GM19238 (cell line): ENCODE data around the gene ATG16L1.

Source experiments
- DNase-seq: peaks from one replicate; pipeline ENCODE4 v3.0.0; 2011; ENCODE audit warnings: low spot score; ENCODE audit not compliant: insufficient read length

The ATG16L1 gene

DNA sequence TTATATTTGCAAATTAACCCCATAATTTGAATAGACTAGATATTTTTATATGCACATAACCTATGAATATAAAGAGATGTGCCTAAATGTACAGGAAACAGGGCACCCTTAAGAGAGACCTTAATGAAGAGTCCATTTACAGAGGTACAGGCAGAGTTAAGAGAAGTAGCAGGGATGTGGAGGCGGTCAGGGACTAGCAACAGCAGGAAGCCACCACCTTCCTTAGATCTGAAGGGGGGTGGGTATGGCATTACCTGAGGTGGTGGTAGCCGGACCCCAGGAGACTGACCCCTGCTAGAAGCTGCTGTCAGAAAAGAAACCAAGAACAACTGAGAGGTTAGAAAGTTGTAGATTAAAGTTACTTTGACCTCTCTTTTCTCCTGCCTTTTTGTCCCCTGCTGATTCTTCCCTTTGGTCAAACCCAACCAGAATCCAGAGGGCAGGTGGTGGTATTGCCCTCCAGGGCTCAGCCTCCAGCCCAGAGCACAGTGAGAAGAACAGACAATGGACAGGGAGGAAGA, 24.9 kb upstream of the ATG16L1 start:
- no peak for DNase-seq

DNA sequence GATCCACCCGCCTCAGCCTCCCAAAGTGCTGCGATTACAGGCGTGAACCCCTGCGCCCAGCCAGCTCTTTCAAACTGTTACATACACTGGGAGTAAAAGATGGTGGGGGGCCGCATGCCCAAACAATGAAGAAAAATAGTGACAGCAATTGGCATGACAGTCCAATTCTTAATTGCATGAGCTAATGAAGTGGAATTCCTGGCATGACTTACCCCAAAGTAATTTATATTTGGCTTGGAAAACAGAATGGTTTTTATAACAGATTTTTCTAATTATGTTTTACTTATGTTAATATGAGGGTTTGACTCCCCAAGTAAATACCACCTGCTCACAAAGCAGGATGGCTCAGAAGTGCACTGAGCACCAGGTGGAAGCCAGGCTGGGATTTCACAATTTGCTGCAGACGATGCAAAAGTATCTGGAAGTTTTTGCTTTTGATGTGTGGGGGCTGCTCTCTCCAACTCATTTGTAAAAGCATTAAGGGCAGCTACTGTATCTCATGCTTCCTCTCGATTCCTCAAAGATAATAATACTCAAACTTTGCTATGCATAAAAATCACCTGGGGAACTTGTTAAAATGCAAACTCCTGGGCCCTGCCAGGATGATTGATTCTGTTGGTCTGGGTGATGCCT, 24.0 kb upstream of the ATG16L1 start:
- DNase-seq, result no peak

DNA sequence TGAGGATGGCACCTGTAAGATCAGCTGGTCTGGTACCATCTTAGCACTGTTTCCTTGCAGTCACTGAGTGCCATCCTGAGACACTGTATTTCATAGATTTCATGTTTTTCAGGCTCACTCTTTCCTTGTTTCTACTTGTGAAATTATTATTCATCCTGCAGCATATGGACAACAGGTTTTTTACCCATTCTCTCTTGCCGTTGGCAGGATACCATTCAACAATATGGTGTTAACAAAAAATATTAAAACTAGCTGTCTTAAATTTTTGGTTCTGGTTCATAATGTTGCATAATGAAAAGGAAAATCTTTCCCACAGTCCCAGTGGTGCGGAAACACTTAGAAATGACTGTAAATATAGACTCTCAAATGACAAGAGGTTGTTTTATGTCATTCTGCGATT, 23.1 kb upstream of the ATG16L1 start:
- DNase-seq, result no peak

DNA sequence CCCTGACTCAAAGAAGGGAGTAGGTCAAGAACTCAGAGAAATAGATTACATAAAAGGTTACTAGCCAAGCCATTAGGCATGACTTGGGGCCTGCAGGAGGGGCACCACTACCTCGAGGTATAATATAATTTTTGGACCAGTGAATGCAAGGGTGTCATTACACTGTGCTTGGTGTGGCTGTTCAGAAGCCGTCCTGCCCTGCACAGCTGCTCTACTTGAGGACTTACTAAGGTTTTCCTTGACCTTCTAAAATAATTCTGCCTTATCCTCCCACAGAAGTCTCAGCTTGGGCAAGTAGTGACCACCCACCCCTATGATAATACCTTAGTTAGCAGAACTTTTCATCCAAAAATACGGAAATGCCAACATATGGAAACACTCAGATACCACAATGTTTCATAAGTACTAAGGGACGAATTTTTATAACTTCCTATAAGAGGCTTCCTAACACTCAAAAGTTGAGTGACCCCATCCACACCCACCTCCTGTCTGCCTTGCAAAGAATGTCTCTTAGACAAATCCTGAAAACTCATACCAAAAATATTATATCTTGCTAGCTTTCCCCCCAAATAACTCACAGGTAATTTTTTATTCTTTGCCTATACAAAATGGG, 17.7 kb upstream of the ATG16L1 start:
- DNase-seq, result no peak

DNA sequence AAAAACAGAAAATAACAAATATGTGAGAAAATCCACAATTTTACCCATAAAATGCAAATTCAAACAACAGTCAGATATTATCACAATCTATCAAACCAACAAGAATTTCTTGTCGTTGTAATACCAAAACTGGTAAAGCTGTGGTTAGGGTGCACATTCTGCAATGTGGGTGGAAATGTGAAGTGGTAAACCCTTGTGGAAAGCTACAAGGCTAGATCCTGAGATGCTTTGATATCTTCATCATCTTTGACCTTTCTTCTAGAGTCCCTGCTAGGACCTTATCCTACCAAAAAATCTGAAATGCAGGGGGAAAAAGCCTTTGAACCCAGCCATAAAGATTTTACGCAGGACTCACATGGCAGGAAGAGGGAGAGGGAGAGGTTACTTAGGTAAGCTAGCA, 17.2 kb upstream of the ATG16L1 start:
- no peak for DNase-seq

DNA sequence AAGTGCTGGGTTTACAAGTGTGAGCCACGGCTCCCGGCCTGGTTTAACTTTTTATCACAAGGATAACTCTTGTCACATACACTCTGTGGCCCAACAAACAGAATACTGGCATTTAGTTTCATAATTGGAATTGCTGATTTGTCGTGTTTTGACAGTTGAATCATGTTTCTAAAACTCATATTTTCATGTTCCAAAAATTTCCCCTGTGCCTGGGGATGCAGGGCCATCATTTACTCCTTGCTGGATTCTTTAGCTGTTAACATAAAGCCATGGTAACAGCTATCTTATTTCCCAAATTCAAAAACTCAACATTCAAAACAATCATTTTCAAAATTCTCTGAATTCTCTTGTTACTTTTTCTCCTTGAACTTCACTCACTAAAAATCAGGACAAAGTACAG, 16.5 kb upstream of the ATG16L1 start:
- DNase-seq, result no peak

DNA sequence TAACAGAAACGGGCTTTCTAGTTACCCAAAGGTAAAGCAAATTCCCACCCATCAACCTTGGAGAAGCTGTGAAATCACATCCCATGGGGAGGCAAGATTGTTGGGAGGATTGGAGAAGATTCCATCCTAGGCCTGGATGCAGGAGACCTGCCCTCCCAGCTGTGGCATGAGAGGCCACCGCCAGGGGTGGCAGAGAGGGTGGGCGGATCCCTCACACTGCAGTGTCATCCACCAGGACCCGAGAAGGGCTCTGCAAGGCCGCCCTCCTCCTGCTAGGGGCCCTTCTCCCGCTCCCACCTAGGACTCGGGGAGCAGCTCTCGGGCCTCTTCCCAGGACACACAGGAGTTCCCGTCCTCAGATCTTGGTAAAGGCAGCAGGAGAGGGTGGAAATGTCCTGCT, 15.5 kb upstream of the ATG16L1 start:
- no peak for DNase-seq

DNA sequence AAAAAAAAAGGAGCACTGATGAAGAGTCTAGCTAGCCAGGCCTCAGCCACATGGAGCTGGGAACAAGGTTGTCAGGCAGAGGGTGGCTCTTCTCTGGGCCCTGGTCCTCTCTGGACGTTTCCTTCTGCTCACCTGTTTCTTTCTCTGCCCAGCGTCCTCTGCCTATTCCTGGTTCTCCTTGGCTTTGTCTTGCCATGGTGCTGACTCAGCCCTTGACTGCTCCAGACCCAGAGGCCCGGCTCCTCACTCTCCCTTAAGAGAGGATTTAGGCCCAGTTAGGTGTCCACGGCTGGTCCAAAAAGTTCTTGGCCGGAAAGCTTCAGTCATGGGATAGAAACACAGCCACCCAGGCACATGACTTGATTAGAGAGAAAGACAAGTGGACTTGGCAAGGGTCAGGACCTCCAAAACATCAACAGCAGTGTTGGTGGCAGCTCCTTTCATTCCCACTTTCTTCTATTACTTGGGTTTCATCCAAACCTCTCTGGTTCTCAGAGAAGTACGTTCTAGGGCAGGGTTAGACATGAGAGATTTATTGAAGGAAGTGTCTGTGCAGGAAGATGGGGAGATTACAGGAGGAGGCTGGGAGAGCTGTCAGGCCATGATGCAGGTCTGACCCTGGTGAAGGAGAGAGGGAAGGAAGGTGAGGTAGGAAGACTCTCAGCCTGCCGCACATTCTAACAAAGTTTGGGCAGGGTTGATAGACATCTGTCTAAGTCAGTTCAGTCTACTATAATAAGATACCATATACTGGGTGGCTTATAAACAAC, 14.5 kb upstream of the ATG16L1 start:
- DNase-seq, result no peak

DNA sequence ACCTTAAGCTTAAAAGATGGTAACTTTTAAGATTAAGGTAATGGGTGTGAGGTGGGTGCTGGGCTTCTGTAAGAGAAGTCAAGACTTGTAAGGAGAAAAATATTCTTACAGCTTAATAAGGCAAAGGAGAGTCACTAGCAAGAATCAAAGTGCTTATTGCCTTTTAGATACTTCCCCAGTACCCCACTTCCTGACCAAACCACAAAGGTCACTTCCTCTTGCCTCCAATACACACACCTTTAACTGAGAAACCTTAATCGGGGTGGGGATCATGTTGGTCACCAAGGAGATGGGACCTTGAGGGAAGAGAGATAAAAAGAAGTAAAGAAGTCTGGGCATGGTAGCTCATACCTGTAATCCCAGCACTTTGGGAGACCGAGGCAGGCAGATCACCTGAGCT, 10.6 kb upstream of the ATG16L1 start:
- no peak for DNase-seq

DNA sequence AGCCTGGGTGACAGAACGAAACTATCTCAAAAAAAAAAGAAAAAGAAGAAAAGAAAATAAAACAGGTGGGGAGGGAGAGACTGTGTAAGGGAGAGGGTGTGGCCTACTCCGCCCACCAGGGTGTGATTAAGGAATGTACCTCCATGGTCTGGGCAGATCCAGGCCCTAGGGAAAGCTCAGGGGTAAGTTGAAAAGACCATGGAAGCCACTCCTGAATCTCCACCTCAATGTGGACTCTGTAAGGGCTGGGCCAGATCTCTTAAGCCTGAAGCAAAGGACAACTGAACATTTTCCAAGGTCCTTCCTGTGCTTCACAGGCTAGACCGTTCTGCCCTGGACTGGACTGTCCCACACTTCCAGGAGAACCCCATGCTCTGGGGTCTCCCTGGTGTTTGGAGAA, 9.7 kb upstream of the ATG16L1 start:
- DNase-seq, result no peak

DNA sequence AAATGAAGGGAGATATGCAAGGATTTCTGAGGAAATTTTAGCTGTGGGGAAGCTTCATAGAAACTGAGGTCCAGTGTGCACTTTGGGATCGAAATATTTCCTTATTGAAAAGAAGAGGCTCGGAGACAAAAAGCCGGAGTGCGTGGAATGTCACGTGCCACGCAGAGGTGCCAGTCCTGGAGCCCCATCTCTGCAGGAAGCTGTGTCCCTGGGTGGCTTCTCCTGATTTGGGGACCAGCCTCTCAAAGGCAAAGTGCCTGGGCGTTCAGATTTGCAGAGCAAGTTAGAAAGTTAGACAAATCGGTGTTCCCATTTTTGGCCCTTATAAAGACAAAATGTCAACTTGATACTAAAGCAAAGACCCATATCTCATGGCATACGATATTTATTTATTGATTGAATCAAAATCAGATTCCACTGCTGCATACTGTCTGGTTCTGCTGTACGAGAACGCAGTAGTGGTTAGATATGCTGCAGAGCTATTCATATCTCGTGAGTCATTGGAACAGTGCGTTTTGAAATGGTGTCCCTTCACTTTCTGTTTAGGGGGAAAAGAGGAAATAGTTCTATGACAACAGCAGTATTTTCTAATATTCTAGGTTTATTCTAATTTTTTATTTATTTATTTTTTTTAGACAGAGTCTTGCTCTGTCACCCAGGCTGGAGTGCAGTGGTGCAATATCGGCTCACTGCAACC, 9.1 kb upstream of the ATG16L1 start:
- DNase-seq, result no peak

DNA sequence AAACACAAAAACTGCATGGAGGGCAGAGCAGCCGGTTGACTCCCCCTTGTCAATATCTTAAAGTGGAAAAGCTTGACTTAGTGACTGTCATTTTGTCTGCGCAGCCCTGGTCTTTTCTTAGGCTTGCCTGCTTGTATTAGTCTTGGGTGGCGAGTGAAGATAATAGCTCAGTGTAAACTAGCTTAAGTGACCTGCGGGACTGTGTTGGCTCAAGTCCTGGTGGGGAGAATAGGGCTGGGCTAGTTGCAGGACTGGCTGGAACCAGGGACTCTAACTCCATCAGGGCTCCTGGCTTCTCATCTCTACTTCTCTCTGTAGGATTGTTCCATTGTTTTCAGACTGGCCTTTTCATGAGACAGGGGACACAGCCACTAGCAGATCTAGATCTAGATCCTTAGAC, 8.1 kb upstream of the ATG16L1 start:
- DNase-seq, result no peak

DNA sequence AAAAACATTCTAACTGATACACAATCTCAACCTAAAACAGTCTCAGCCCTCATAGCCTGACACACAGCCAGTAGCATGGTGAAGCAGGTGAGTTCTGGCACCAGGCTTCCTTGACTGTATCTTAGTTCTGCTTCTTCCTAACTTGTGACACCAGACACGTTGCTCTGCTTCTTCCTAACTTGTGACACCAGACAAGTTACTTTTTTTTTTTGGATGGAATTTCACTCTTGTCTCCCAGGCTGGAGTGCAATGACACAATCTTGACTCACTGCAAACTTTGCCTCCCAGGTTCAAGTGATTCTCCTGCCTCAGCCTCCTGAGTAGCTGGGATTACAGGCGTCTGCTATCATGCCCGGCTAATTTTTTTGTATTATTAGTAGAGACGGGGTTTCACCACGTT, 6.7 kb upstream of the ATG16L1 start:
- no peak for DNase-seq

DNA sequence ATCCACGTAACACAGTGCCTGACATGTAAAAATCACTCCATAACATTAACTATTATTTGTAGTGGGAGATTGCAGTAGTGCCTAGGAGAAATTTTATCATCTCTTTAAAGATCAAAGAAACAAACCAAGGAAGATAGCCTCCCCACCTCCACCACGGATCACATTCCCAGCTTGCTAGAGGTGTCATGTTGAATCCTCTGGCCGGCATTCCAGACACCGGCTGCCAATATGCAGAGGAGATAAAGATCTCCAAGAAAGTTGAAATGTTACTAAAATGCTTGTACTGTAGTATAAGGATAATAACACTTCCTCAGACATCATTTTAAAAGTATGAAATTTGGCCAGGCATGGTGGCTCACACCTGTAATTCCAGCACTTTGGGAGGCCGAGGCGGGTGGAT, 6.1 kb upstream of the ATG16L1 start:
- no peak for DNase-seq

DNA sequence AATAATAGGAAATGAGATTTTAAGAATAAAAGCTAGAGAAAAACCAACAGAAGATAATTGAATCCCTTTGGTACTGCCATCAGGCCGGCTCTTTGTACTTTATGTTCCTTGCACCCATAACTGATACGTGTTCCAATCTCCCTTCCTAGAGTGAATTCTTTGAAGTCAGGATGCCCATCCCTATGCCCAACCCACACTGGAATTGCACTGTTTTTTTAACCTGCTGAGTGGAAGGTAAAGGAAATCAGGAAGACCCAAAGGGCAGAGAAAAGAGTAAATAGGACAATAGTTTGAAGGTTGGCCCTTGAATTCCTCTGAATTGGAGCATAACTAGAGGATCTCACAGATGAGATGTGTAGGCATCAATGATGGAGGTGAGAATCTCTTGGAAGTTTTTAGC, 4.4 kb upstream of the ATG16L1 start:
- no peak for DNase-seq

DNA sequence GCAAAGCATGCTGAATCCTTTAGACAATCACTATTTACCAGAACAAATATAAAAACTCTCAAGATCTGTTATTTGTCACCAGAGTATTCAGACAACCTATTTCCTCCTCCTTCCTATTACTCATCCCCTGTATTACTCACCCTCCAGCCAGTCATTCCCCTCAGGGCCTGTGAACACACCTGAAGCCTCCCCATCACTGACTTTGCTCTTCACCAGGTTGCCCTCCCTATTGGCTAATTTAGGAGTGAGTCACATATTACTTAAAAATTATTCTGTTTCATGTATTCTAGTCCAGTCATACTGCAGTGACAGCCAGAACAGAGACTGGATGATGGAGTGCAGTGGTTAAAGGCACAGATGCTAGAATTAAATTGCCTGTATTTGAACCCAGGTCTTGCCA, 3.7 kb upstream of the ATG16L1 start:
- no peak for DNase-seq

DNA sequence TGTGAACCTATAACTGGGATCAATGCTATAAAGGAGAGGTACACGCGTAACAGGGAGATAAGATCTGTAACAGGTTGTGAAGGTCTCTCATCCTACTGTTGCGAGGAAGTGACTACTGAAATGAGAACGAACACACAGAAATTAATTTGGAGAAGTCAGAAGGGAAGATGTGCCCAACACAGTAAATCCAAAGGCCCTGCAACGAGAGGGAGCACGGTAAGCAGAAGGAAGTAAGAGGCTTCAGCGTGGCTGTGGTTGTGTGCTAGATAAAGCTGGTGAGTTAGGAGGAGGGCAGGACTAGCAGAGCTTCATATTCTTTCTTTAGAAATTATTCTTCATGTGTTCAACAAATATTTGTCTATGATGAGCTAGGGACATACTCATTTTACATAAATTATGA, 2.5 kb upstream of the ATG16L1 start:
- no peak for DNase-seq

DNA sequence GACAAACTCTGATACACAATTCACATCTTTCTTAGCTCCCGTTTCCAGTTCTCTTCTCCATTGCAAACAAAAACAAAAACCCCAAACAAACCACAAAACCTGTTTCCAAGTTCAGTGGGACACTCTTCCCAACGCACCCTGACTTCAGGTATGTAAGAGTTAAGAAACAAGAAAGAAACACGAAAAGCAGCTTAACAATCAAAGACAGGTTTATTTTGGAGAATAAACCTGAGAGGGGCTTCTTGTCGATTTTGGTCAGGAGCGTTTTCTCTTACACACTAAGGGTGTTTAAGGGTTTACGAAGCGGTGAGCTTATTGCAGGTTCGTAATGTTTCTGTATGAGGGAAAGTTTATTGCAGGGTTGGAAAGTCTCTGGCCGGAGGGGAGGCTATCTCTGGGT, 905 bp upstream of the ATG16L1 start:
- DNase-seq, result no peak

DNA sequence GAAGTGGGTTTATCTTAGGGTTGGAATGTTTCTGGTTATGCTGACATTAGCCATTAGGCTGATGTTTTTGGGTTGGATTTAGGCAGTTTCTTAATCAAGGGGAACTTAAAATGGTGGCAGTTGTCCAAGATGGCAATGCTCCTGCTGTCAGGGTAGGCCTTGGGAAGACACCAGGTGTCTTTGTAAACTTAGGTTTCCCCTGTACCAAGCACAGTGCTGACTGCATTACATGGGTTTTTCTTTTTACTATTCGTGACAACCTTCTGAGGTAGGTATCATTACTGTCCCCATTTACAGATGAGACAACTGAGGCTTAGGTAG, 528 bp upstream of the ATG16L1 start:
- DNase-seq, result no peak

DNA sequence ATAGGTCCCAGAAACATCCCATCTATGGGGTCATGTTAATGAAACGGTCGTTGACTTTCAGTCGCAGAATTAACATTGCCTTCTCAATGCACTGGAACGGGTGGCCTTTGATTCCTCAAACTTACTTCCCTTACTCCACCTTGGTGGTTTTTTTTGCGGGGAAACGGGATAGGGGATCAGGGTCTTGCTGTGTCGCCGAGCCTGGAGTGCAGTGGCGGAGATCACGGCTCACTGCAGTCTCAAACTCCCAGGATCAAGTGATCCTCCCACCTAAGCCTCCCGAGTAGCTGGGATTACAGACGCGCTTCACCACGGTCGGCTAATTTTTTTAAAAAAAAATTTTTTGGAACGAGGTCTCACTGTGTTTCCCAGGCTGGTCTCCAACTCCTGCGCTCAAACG, 754 bp downstream of the ATG16L1 start:
- DNase-seq, result no peak

DNA sequence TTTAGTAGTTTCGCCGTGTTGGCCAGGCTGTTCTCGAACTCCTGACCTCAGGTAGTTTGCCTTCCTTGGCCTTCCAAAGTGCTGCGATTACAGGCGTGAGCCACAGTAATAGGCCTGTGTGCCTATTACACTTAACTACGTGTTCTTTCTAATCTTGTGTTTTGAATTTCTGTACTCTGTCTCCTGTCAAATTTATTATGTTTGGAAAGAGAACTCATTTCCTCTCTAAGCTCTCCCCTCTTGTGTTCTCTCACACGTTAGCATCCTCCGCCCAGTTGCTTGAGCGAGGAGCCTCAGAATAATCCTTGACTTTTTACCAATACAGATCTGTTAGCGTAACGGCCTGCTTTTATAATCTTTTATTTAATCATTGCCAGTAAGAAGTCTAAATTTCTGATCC, 3.7 kb downstream of the ATG16L1 start:
- no peak for DNase-seq

DNA sequence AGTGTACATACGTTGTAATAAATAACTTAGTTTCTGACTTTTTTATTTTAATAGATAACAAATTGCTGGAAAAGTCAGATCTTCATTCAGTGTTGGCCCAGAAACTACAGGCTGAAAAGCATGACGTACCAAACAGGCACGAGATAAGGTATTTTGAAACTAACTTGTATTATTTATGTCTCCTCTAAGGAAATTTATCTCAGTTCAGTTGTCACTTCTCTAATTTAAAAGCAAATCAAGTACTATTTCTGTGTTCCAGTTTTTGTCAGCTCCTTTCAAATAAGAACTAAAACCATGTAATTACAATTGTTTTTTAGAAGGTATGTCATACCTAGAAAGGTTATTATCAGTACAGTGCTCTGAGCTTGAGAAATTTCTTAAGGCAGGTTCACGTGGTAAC, 4.6 kb downstream of the ATG16L1 start:
- no peak for DNase-seq
